ENCODE results near the gene MTM1. TPM values are rescaled to one million over a fixed set of nuclear protein-coding genes. Genes with fewer than 3 reads are reported as not detected.

Gene MTM1
- total RNA-seq, 1 donor from 2014 or later: 47.8 TPM

- intact Hi-C loops (cut with micrococcal nuclease): no loop called here
Measured at GRCh38 chrX:150649096-150649870, 80.9 kb downstream of the MTM1 start.

GRCh38 chrX:150651906-150652305, 83.5 kb downstream of the MTM1 start:
- intact Hi-C loops (cut with micrococcal nuclease): no loop called here

- intact Hi-C loops (cut with micrococcal nuclease): no loop called here
Measured at GRCh38 chrX:150655788-150656187, 87.4 kb downstream of the MTM1 start.

DNA sequence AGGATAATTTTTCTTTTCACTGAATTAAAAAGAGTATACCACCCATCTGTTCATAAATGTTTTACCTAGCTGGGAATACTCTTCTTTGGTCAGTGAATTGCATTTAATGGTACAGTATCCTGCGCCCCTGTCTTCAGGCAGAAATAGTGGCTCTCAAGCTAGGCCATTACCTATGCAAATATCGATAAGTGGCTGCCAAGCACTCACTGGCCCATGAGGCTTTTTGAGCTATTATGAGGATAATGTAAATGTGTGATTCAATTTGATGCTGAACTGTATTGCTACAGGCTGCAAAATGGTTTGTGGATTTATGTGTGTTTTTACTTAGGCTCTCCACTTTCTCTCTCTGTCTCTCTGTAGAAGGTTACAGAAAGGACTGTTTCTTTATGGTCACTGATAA, 94.7 kb downstream of the MTM1 start:
- intact Hi-C loops (cut with micrococcal nuclease): no loop called here

DNA sequence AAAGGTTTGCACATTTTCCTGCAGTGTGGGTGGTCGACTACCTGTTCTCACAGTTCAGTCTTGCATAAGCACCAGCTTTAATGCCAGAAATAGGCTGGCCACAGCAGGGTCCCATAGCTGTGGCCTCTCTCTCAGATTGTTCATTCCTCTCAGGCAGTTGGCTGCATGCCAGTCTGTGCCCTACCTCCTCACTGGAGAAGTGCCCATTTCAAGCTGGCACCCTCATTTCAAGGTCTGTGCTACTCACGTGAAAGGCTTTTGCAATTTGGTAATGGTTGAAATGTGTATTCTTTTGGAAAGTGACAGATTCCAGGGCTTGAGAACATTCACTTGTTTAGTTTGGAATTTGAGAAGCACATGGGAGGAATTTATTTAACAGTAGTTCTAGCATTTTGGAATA, 95.9 kb downstream of the MTM1 start:
- intact Hi-C loops (cut with micrococcal nuclease): no loop called here

GRCh38 chrX:150676221-150676620, 107.8 kb downstream of the MTM1 start:
- intact Hi-C loops (cut with micrococcal nuclease): no loop called here

DNA sequence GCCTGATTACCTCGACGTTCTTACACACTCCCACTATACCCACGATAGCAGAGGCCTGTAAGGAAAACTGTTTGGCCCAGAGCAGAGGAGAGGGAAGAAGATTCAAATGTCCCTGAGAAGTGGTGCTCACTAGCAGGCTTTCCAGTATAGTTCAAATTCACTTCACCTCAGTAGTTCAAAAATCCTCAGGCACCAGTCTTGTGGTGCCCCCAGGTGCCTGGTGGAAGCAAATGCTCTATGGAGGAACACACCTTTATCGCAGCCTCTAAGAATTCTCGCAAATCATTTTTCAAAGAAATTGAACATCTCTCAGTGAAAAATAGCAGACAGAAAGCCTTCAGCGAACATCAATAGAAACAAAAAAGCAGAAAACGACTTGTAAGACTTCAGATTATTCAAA, 112.6 kb downstream of the MTM1 start:
- intact Hi-C loops (cut with micrococcal nuclease): loop anchor here (5.0 kb wide), 1 partner anchor 719 kb away; no protein-coding TSS in a partner anchor

DNA sequence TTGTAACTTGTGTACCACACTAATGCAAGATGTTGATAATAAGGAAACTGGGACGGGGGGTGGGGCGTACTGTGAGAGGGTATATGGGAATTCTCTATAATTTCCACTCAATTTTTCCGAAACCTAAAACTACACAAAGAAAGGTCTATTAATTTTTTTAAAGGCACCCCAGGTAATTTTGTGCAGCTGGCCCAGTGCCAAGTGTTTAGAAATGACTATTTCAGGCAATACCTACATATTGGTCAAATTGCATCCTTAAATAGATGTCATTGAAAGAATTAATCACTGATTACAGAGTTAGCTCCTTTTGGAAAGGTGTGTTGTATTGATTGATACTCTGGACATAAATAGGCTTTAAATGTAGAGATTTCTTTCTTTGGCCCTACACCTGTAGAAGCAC, 114.7 kb downstream of the MTM1 start:
- intact Hi-C loops (cut with micrococcal nuclease): loop anchor here (1.0 to 5.0 kb wide), 2 partner anchors 33 to 721 kb away; no protein-coding TSS in a partner anchor

GRCh38 chrX:150683536-150684146, 115.2 kb downstream of the MTM1 start:
- intact Hi-C loops (cut with micrococcal nuclease): loop anchor here (1.0 to 5.0 kb wide), 2 partner anchors 33 to 721 kb away; no protein-coding TSS in a partner anchor

DNA sequence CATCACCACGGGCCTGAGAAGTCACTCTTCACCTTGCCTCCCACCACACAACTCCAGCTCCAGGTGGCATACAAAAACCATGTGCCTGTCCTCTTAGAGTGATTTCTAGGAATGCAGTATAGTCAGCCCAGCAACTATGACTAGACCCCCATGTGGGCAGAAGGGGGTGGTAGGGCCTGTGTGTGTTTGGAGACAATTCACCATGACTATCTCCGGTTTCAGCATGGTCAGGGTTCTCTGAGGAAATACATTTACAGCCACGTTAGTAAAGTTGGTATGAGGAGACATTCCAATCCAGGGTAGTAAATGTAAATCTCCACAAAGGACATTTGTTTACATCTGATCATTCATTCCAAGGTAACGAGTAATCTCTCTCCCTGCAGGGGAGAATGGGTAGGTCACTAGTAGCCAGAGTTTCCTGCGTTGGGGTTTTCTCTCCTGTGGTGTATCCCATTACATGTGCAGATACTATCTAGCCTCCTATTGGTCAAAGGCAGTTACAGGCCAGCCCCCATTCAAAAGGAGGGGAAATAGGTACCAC, 120.6 kb downstream of the MTM1 start:
- intact Hi-C loops (cut with micrococcal nuclease): no loop called here

- intact Hi-C loops (cut with micrococcal nuclease): loop anchor here (5.0 to 10.0 kb wide), 5 partner anchors 55 to 745 kb away; partner anchors contain the start of genes MAMLD1 and VMA21
Measured at GRCh38 chrX:150690126-150690525, 121.7 kb downstream of the MTM1 start.

DNA sequence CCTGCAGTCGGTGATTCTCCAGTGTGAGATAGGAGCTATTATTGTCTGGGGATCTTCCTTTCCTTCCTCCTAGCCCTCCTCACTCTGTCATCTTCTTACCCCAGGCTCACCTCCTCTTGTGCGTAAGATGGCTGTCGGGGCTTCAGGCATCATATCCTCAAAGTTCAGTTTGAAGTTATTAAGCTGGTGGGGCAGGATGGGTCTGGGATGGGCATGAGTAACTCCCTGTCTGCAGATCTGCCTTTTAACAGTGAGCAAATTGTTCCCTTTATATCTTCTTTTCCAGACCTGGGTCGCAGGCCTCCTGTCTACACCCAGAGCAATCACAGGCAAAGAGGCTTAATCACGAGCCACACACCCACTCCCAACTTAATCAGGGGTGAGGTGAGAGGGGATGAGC, 123.9 kb downstream of the MTM1 start:
- intact Hi-C loops (cut with micrococcal nuclease): loop anchor here (2.0 to 10.0 kb wide), 8 partner anchors 57 to 747 kb away; partner anchors contain the start of genes CD99L2, MAMLD1, MTM1 and VMA21

DNA sequence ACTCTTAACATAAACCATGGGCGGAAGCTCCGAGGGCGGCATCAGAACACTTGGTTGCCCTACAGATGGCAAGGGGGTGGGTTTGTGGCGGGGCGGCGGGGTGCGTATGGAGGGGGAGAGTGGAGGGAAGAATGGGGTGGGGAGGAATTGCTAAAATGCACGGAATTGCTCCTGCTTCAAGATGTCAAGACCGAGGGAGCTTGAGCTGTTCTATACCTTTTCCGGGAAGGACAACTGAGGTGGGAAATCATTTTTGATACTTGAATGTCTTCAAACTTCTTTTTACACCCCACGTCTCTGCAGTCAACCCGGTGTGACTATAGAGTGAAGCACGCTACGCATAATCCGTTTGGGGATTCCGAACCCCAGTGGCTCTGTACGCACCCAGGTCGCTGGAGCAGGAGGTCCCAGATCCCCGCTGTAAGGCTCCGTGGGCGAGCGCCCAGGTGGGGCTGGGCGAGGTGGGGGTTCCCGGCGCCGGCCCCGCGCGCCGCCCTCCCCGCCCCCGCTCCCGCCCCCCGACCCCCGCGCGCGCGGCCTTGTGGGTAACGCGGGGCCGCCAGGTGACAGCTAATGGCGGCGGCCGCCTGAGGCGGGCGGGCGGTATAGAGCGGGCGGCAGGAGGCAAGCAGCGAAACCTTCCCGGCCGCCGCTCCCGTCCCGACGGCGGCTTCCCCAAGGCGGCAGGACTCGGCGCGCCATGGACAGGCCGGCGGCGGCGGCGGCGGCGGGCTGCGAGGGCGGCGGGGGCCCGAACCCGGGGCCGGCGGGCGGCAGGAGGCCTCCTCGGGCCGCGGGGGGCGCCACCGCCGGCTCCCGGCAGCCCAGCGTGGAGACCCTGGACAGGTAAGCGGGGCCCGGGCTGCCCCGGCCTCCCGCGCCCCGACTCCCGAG, 124.7 kb downstream of the MTM1 start, which contains the start of gene MTMR1:
TSS of gene MTMR1 (plus strand) at position 566 of the 894 bp plus-strand sequence. CDS start at position 701, 135 bp downstream.
- intact Hi-C loops (cut with micrococcal nuclease): loop anchor here (2.0 to 10.0 kb wide), 8 partner anchors 58 to 748 kb away; partner anchors contain the start of genes CD99L2, MAMLD1, MTM1 and VMA21

DNA sequence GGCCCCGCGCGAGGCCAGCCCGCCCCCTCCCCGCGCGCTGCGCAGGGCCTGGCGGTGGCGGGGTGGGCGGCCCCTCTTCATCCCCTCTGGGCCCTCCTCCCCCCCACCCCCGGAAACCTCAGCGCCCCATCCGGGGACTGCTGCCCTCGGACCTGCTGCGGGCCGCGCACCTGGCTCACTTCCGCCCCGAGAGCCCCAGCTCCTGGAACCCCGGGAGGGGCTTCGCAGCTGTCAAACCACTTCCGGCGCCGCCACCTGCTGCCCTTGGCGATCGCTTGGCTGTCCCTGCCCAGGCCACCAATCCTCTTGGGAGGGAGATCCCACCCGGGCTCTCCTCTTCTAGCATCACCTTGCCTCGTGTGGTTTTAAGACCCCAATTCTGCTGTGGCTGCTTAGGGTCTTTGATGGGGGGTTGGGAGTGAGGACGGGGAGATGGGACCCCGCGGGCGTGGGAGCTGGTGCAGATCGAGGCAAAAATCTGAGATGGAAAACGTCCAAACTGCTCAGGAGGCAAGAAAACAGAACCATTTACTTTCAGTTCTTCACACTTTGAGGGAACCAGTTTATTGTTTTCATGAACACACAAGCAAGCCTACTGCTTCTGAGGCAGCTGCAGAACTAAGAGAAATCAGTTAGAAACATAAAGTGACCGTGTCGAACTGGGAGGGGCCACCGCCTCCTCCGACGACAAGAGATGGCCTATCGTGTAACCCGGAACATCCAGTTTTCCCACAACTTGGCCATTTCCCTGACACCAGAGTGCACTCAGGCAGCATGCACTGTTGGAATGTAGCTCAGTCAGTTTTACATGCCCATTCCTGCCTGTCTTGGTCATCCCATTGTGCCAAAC, 125.5 kb downstream of the MTM1 start:
- intact Hi-C loops (cut with micrococcal nuclease): loop anchor here (1.0 to 10.0 kb wide), 9 partner anchors 22 to 749 kb away; partner anchors contain the start of genes CD99L2, MAMLD1, MTM1 and VMA21

DNA sequence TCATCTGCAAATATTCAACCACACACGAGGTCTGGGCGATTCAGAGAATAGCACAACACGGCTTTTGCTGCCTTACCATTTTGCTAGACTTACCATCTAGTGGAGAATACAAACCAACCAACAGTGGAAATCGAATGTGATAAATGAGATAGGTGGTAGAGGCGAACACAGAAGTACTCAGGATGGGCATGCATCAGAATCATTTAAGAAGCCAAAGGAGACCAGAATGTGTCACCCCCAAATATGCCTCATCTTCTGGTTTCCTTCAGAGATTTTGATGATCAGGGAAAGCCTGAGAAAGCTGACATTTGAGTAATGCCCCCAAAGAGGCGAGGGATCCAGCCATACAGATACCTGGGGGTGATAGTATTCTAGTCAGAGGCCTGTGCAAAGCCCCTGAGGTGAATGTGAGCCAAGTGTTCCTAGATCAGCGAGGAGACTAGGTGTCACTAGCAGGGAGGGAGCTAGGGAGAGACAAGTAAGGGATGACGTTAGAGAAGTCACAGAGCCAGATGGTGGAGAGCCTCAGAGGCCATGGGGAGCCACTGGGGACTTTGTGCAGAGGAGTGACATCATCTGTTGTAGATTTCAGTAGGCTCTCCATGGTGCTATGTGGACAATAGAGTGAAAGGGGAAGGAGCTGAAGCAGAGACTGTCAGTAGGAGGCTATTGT, 126.5 kb downstream of the MTM1 start:
- intact Hi-C loops (cut with micrococcal nuclease): loop anchor here (1.0 to 10.0 kb wide), 6 partner anchors 21 to 750 kb away; partner anchors contain the start of genes MAMLD1 and VMA21

GRCh38 chrX:150696331-150696730, 127.9 kb downstream of the MTM1 start:
- intact Hi-C loops (cut with micrococcal nuclease): loop anchor here (10.0 kb wide), 3 partner anchors 62 to 752 kb away; no protein-coding TSS in a partner anchor

- intact Hi-C loops (cut with micrococcal nuclease): loop anchor here (10.0 kb wide), 3 partner anchors 62 to 752 kb away; no protein-coding TSS in a partner anchor
Measured at GRCh38 chrX:150696866-150697265, 128.4 kb downstream of the MTM1 start.

GRCh38 chrX:150697641-150698040, 129.2 kb downstream of the MTM1 start:
- intact Hi-C loops (cut with micrococcal nuclease): loop anchor here (10.0 kb wide), 3 partner anchors 63 to 753 kb away; no protein-coding TSS in a partner anchor

GRCh38 chrX:150698981-150699380, 130.6 kb downstream of the MTM1 start:
- intact Hi-C loops (cut with micrococcal nuclease): loop anchor here (10.0 kb wide), 3 partner anchors 64 to 754 kb away; no protein-coding TSS in a partner anchor
